SK-N-SH (cell line): ENCODE measurements around the gene GH2. TPM values are rescaled to one million over a fixed set of nuclear protein-coding genes. Genes with fewer than 3 reads are reported as not detected.
"Not testable (repeated sequence)": the region's sequence is repeated elsewhere in the genome, so short reads cannot be mapped to it uniquely, and the experiment has no call there.

Experiments used
- CTCF ChIA-PET: fragments of 300-600, 350-600 bp; formaldehyde crosslinking; extraction: SDS; loops from one replicate; lab custom pipeline; 2021; lab: Yijun Ruan, JAX
- POLR2A ChIA-PET: fragments of 350-600 bp; sonication (Branson Sonifier 250); formaldehyde crosslinking; extraction: SDS; loops from one replicate; lab custom pipeline; 2020; ENCODE audit warnings: antibody characterized with exemption, inconsistent platforms; lab: Yijun Ruan, JAX
- DNase-seq: peaks from one replicate; pipeline ENCODE4 v3.0.0; 2012
- H2AFZ ChIP-seq: fragments of 200-600 bp; sonication (generic); 2 replicates; pipeline ENCODE4 v1.8.1; 2016; ENCODE audit warnings: antibody characterized with exemption, mild to moderate bottlenecking, low read depth
- H3F3A ChIP-seq: fragments of 200-600 bp; sonication (generic); replicated peaks from 2 replicates; pipeline ENCODE3; 2016; ENCODE audit warnings: antibody characterized with exemption, mild to moderate bottlenecking; ENCODE audit not compliant: insufficient read depth
- H3K27ac ChIP-seq, 2 experiments: fragments of 200-500 bp in 1 of 2; fragments of 200-600 bp in 1 of 2; sonication (Bioruptor generic) in 1 of 2; sonication (generic), shearing (Covaris generic) in 1 of 2; 2 replicates each; pipeline versions ENCODE4 v1.5.1 to v1.6.1; 2014 to 2016; ENCODE audit warnings: low read depth in 2 of 2, inconsistent platforms in 1 of 2, low read length in 1 of 2, mild to moderate bottlenecking in 1 of 2, mixed read lengths in 1 of 2
- H3K27me3 ChIP-seq: fragments of 200-600 bp; sonication (generic), shearing (Covaris generic); 2 replicates; pipeline ENCODE4 v1.6.1; 2016; ENCODE audit warnings: mixed run types; ENCODE audit not compliant: insufficient read depth
- H3K36me3 ChIP-seq, 2 experiments: fragments of 200-500 bp in 1 of 2; fragments of 200-600 bp in 1 of 2; sonication (Bioruptor generic) in 1 of 2; sonication (generic) in 1 of 2; replicated peaks in 1 of 2; 2 replicates each; pipeline versions ENCODE3 to v1.5.1; 2014 to 2016; ENCODE audit warnings: low read length in 1 of 2, mild to moderate bottlenecking in 1 of 2; ENCODE audit not compliant: insufficient read depth in 2 of 2, control insufficient read depth in 1 of 2
- H3K4me1 ChIP-seq, 2 experiments: fragments of 200-500 bp in 1 of 2; fragments of 200-600 bp in 1 of 2; sonication (Bioruptor generic) in 1 of 2; sonication (generic), shearing (Covaris generic) in 1 of 2; 2 replicates each; pipeline versions ENCODE4 v1.5.1 to v1.6.1; 2014 to 2016; ENCODE audit warnings: low read depth in 1 of 2, low read length in 1 of 2, mixed run types in 1 of 2; ENCODE audit not compliant: insufficient read depth in 2 of 2, control insufficient read depth in 1 of 2
- H3K4me2 ChIP-seq: fragments of 200-600 bp; sonication (generic), shearing (Covaris generic); 2 replicates; pipeline ENCODE4 v1.6.1; 2017; ENCODE audit warnings: mixed run types
- H3K4me3 ChIP-seq, 2 experiments: fragments of 200-500 bp in 1 of 2; fragments of 200-600 bp in 1 of 2; sonication (Bioruptor generic) in 1 of 2; sonication (generic), shearing (Covaris generic) in 1 of 2; 2 replicates each; pipeline versions ENCODE4 v1.5.1 to v1.8.1; 2014 to 2016; ENCODE audit warnings: low read depth in 2 of 2, inconsistent platforms in 1 of 2, low read length in 1 of 2, mild to moderate bottlenecking in 1 of 2, mixed read lengths in 1 of 2, moderate library complexity in 1 of 2
- H3K79me2 ChIP-seq: fragments of 200-600 bp; sonication (generic); 2 replicates; pipeline ENCODE4 v1.8.1; 2017; ENCODE audit warnings: mild to moderate bottlenecking; ENCODE audit not compliant: insufficient read depth
- H3K9ac ChIP-seq: fragments of 200-600 bp; sonication (generic); 2 replicates; pipeline ENCODE4 v1.6.1; 2017; ENCODE audit warnings: mixed run types
- H3K9me2 ChIP-seq: fragments of 200-600 bp; sonication (generic); 2 replicates; pipeline ENCODE4 v1.6.1; 2017; ENCODE audit warnings: mixed run types
- H3K9me3 ChIP-seq: fragments of 200-600 bp; sonication (generic); 2 replicates; pipeline ENCODE4 v1.6.1; 2017; ENCODE audit warnings: mixed run types, mild to moderate bottlenecking, moderate library complexity
- H4K20me1 ChIP-seq: fragments of 200-600 bp; sonication (generic); 2 replicates; pipeline ENCODE4 v1.6.1; 2017; ENCODE audit warnings: mild to moderate bottlenecking, mixed run types; ENCODE audit not compliant: insufficient read depth
- RAD21 ChIP-seq: IDR thresholded peaks from 2 replicates; pipeline ENCODE4 v1.6.1; 2012; ENCODE audit warnings: mild to moderate bottlenecking, low read length
- WGBS: methylation state at CpG from one replicate; pipeline ENCODE4 v1.1.6; 2017; ENCODE audit warnings: low lambda C conversion rate; 5-methylcytosine and 5-hydroxymethylcytosine counted together
- polyA plus RNA-seq, 3 experiments: library from polyadenylated mRNA; depleted of rRNA; stranded (reverse); fragments of >200 nt; gene quantifications; 2 replicates each; pipeline ENCODE4 v1.2.3, GENCODE V29; 2012
- TF ChIP-seq, protein P1 (sequence below): fragments of 200-600 bp; sonication (generic); IDR thresholded peaks from 2 replicates; pipeline ENCODE4 v1.6.1; 2017; ENCODE audit warnings: antibody characterized with exemption, mild to moderate bottlenecking, moderate library complexity

Gene GH2
- polyA plus RNA-seq, 1 of the 3 experiments (the other 2 are of a cell fraction) = not detected

DNA sequence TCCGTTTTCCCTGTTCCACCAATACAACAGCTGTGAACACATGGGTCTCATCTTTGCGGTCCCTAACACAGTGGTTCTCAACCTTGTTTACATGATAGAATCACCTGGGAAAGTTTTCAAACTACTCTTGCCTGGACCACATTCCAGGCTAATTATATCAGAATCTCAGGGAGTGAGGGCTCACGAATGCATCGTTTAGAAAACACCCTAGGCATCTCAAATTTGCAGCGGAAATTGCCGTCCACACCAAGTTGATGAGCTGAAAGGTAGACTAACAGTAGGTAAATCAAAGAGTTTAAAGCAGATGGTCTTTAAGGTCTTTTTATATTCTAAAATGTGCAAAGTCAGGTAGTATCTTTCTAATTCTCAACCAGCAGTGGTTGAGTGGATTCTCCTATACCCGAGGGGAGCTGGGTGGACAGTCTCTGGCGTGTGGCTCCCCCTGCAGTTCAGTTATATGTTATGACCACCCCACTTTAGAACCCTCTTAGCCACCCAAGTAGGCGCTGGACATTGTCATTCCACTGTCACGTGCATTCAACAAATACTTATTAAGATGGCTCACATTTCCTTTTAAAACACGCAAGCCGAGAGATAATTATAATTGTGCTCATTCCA, 25.5 kb upstream of the GH2 start:
- CTCF ChIA-PET = interaction anchor here (0.7 to 2.1 kb wide), 10 partner anchors 11 to 475 kb away, joined by 3 to 9 read pairs (median 4); partner anchors contain the start of gene GH1
- H3F3A ChIP-seq, H3K36me3 ChIP-seq, H2AFZ ChIP-seq, H3K27ac ChIP-seq, DNase-seq, H3K9me3 ChIP-seq, H3K4me1 ChIP-seq, H3K4me3 ChIP-seq, POLR2A ChIA-PET, H3K9ac ChIP-seq, H3K79me2 ChIP-seq, H3K9me2 ChIP-seq, H4K20me1 ChIP-seq, H3K4me2 ChIP-seq: not testable (repeated sequence)
- 56% methylated on average over 12 of the region's 12 CpGs for WGBS
- TF ChIP-seq RAD21 = peak; percentile 20
- TF ChIP-seq, protein P1, sequence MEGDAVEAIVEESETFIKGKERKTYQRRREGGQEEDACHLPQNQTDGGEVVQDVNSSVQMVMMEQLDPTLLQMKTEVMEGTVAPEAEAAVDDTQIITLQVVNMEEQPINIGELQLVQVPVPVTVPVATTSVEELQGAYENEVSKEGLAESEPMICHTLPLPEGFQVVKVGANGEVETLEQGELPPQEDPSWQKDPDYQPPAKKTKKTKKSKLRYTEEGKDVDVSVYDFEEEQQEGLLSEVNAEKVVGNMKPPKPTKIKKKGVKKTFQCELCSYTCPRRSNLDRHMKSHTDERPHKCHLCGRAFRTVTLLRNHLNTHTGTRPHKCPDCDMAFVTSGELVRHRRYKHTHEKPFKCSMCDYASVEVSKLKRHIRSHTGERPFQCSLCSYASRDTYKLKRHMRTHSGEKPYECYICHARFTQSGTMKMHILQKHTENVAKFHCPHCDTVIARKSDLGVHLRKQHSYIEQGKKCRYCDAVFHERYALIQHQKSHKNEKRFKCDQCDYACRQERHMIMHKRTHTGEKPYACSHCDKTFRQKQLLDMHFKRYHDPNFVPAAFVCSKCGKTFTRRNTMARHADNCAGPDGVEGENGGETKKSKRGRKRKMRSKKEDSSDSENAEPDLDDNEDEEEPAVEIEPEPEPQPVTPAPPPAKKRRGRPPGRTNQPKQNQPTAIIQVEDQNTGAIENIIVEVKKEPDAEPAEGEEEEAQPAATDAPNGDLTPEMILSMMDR = peak; percentile 49; the same call in 1 of the 2 replicates
- peaks cover 18% of the 10 kb centered on the region; the same call in 1 of the 2 replicates for H3K27me3 ChIP-seq

DNA sequence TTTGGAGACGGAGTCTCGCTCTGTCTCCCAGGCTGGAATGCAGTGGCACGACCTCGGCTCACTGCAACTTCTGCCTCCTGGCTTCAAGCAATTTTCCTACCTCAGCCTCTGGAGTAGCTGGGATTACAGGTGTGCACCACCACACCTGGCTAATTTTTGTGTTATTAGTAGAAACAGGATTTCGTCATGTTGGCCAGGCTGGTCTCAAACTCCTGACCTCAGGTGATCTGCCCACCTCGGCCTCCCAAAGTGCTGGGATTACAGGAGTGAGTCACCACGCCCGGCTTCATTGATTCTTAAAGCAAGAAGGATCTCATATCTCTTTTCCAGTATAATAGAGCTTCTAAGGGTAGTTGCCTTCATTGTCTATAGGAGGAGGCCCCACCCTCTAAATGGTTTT, 23.1 kb upstream of the GH2 start:
- H3K36me3 ChIP-seq, POLR2A ChIA-PET, H2AFZ ChIP-seq, H3K4me1 ChIP-seq, H3K9me2 ChIP-seq, DNase-seq, H3K4me2 ChIP-seq, H3K79me2 ChIP-seq, H3K27ac ChIP-seq, H3F3A ChIP-seq, H3K4me3 ChIP-seq, H3K9ac ChIP-seq, H4K20me1 ChIP-seq, H3K9me3 ChIP-seq: not testable (repeated sequence)
- CTCF ChIA-PET = interaction anchor here (1.2 to 1.7 kb wide), 5 partner anchors 16 to 228 kb away, joined by 3 to 6 read pairs (median 4); no protein-coding TSS in a partner anchor
- 70% methylated on average over 8 of the region's 8 CpGs for WGBS
- peaks cover 18% of the 10 kb centered on the region; the same call in 1 of the 2 replicates for H3K27me3 ChIP-seq

DNA sequence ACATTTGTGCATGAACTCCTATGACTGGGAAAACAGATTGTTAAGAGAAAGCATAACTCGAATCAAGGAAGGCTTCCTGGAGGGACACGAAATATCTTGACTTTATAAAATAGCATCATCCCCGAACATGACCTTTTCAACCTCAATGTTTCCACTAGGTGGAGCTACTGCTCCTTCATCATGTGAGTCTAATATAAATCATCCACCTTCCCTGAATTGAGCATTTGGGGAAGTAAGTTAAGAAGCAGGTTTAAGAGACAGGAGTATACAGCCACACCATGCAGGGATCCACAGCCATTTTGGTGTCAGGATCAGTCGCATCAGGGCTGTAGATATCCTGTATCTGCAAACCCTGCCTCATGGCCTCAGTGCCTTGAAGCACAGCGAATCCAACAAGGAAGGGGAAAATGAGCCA, 22.1 kb upstream of the GH2 start:
- H3K9ac ChIP-seq, H4K20me1 ChIP-seq, DNase-seq, H3F3A ChIP-seq, H3K4me1 ChIP-seq, H3K36me3 ChIP-seq, H3K4me2 ChIP-seq, H3K27ac ChIP-seq, H3K9me2 ChIP-seq, POLR2A ChIA-PET, H3K9me3 ChIP-seq, H3K4me3 ChIP-seq, H2AFZ ChIP-seq, H3K79me2 ChIP-seq: not testable (repeated sequence)
- H3K27me3 ChIP-seq = peaks cover 11% of the 10 kb centered on the region; the same call in 1 of the 2 replicates
- CTCF ChIA-PET = interaction anchor here (0.7 to 3.8 kb wide), 8 partner anchors 8 to 230 kb away, joined by 3 to 17 read pairs (median 6); partner anchors contain the start of gene CSHL1
- 38% methylated on average over 5 of the region's 5 CpGs for WGBS

DNA sequence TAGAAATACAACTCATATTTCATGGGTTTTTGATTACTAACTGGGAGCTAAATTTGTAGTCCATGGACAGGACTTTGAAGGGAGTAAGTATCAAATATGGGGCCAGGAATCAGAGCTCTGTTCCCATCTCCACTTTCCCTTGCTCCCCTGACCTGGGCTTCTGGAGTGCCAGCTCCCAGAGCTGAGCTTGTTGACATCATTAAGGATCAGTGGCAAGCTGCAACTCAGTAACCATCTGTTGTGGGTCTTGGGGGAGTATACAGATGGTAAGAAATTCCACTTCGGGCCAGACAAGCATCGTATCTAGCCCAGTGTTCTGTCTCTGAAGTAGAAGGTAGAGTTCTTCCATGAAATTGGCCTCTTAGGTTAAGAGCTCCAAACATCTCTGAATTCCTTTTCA, 20.2 kb upstream of the GH2 start:
- H3F3A ChIP-seq, H3K9ac ChIP-seq, H3K9me3 ChIP-seq, DNase-seq, H3K36me3 ChIP-seq, H3K27ac ChIP-seq, H3K4me2 ChIP-seq, H2AFZ ChIP-seq, H3K9me2 ChIP-seq, H3K79me2 ChIP-seq, H3K4me3 ChIP-seq, H4K20me1 ChIP-seq, POLR2A ChIA-PET, H3K4me1 ChIP-seq: not testable (repeated sequence)
- WGBS = 54% methylated on average over 2 of the region's 2 CpGs
- peaks cover 12% of the 10 kb centered on the region for H3K27me3 ChIP-seq
- CTCF ChIA-PET = interaction anchor here (0.6 to 3.8 kb wide), 8 partner anchors 10 to 232 kb away, joined by 3 to 17 read pairs (median 8); partner anchors contain the start of gene CSHL1

DNA sequence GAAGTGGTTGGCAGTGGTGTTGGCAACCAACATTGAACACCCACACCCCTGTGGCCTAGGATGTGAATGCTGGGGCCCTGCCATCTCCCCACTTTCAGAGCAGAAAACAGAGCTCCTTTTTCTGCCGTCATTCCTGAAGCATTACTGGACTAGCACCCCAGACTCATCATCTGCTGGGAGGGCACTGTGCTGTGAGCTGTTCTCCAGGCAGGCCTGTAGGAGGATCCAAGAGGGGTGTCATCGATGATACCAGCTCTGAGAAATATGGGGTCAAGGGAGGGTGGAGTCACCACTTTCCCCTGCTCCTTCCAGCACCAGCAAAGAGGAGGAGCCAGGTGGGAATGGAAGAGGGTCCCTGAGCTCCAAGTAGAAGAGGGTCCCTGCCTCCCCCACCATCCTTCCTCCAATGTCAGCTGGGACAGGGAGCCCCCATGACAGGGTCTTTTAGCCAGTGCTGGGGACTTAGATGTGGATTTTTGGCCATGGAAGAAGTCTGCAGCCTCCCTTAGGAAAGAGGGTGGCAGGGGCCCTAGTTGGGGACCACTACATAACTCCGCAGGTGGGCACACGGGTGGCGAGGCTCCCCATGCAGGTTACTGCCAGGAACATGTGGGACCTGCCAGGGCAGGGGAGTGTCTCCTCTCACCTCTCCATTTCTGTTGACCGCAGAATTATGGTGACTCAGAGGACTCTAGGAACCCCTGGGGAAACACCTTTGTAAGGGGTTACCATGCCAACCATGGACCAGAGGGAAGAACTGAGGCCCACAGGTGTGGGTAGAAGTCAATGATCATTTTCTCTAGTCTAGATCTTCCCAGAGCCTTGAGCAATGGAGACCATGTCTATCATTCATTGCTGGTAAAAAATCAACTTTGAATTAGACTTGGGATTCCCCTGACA, 17.4 kb upstream of the GH2 start:
- H3F3A ChIP-seq, H3K79me2 ChIP-seq, H3K4me3 ChIP-seq, H3K4me1 ChIP-seq, H4K20me1 ChIP-seq, H2AFZ ChIP-seq, H3K4me2 ChIP-seq, H3K9me3 ChIP-seq, H3K9me2 ChIP-seq, H3K27me3 ChIP-seq, H3K9ac ChIP-seq, POLR2A ChIA-PET, H3K36me3 ChIP-seq, DNase-seq, H3K27ac ChIP-seq: not testable (repeated sequence)
- WGBS = 37% methylated on average over 5 of the region's 6 CpGs
- CTCF ChIA-PET = interaction anchor here (0.9 to 1.9 kb wide), 3 partner anchors 12 to 234 kb away, joined by 3 to 7 read pairs (median 3); partner anchors contain the start of gene CSHL1
